22Rv1 (cell line): ENCODE results near the gene GAS7.
"Not testable (repeated sequence)": the region's sequence is repeated elsewhere in the genome, so short reads cannot be mapped to it uniquely, and the experiment has no call there.

Experiments
- H3K27ac ChIP-seq: fragments of 450-650 bp; 2 replicates; pipeline ENCODE4 v1.5.1; 2017
- CTCF ChIP-seq: fragments of 450-650 bp; IDR thresholded peaks from 2 replicates; pipeline ENCODE4 v1.5.1; 2017; ENCODE audit warnings: mild to moderate bottlenecking
- ZFX ChIP-seq: fragments of 450-650 bp; IDR thresholded peaks from 2 replicates; pipeline ENCODE4 v1.6.1; 2017; ENCODE audit warnings: antibody characterized with exemption, borderline replicate concordance

GAS7 gene

GRCh38 chr17:10021272-10021984 lies 177.0 kb downstream of the GAS7 start:
- no peak overlapping the region for H3K27ac ChIP-seq
- TF ChIP-seq CTCF: no peak
- no peak for TF ChIP-seq ZFX

- H3K27ac ChIP-seq: no peak overlapping the region
- TF ChIP-seq CTCF (no peak), ZFX (no peak)
Observed at GRCh38 chr17:10019941-10020451, 178.4 kb downstream of the GAS7 start.

- H3K27ac ChIP-seq: no peak overlapping the region
- no peak for TF ChIP-seq CTCF
- TF ChIP-seq ZFX: no peak
Observed at GRCh38 chr17:10018461-10018891, 179.9 kb downstream of the GAS7 start.

GRCh38 chr17:10016958-10017570 lies 181.3 kb downstream of the GAS7 start:
- H3K27ac ChIP-seq: not testable (repeated sequence)

- no peak overlapping the region for H3K27ac ChIP-seq
- TF ChIP-seq ZFX (no peak), CTCF (no peak)
Observed at GRCh38 chr17:10013365-10014112, 184.9 kb downstream of the GAS7 start.

GRCh38 chr17:10010752-10011151 lies 187.7 kb downstream of the GAS7 start:
- H3K27ac ChIP-seq: no peak overlapping the region
- no peak for TF ChIP-seq ZFX
- no peak for TF ChIP-seq CTCF

- H3K27ac ChIP-seq: no peak overlapping the region
- no peak for TF ChIP-seq CTCF
- no peak for TF ChIP-seq ZFX
Observed at GRCh38 chr17:10003705-10004104, 194.7 kb downstream of the GAS7 start.

GRCh38 chr17:10002567-10003360 lies 195.6 kb downstream of the GAS7 start:
- H3K27ac ChIP-seq: not testable (repeated sequence)
